ENCODE data around the gene PLEKHG5. TPM values are rescaled to one million over a fixed set of nuclear protein-coding genes. Genes with fewer than 3 reads are reported as not detected.
"Not testable (repeated sequence)": the region's sequence is repeated elsewhere in the genome, so short reads cannot be mapped to it uniquely, and the experiment has no call there.

The PLEKHG5 gene
- total RNA-seq, 2 donors from 2014 or later: 0.33 to 0.81 TPM

DNA sequence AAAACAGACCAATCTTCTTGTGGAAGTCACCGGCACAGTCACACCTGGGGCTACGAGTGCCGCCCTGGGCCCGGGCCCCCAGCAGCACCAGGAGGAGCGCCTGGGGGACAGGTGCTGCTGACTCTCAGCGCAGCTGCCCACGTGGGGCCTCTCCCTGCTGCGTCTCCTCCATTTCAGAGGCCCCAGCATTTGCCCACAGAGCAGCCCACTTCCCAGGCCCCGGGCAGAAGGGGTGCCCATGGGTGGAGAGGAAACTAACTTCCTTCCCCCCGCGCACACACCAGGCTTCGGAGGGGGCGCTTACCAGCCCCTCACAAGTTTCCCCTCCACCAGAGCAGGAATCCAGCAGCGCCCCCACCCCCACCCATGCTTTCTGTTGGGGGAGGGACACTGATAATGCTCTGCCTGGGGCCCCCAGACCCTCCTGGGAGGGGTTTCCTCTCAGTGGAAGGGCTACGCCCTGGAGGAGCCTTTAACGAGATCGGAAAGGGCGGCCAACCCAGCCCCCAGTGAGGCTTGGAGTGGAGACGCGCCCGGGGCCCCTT lies 25.9 kb downstream of the PLEKHG5 start:
- Mint-ChIP-seq H3K4me1 (ENCODE audit: low read depth in 2 of 2) (peaks cover 19 to 28% of the 10 kb centered on the region in 2 donors), H3K27ac (peak overlapping the region in 1 of 2 donors; percentile 88), H3K27me3 (peaks cover 0 to 6% of the 10 kb centered on the region in 2 donors), H3K4me3 (peak overlapping the region; percentile 88), H3K36me3 (peaks cover 5% of the 10 kb centered on the region), H3K9me3 (no peaks in the 10 kb centered on the region)
- ATAC-seq: no peak
- DNase-seq (ENCODE audit: low spot score): no peak

DNA sequence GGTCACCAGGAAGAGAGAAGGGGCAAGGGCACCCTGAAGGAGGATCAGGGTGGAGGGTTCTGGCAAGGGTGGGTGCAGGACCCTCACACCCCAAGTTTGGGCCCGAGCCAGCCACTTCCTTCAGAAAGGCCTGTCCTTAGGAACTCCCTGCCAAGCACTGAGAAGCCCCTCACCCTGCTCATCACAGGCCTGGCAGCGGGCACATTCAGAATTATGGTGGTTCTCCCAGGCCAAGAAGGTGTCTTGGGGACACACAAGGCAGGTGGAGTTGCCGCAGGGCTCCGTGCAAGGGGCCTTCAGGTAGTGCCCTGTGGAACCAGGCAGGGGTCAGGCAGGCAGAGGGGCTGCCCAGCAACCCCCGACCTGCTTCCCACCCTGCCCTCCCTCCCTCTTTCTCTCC lies 26.6 kb downstream of the PLEKHG5 start:
- Mint-ChIP-seq H3K4me1 (ENCODE audit: low read depth in 2 of 2) (peaks cover 23 to 32% of the 10 kb centered on the region in 2 donors), H3K27me3 (peaks cover 0 to 6% of the 10 kb centered on the region in 2 donors), H3K4me3 (peak overlapping the region; percentile 88), H3K9me3 (no peaks in the 10 kb centered on the region), H3K27ac (peak overlapping the region; percentile 70 to 88), H3K36me3 (peaks cover 5% of the 10 kb centered on the region)
- ATAC-seq: no peak
- no peak for DNase-seq (ENCODE audit: low spot score)

DNA sequence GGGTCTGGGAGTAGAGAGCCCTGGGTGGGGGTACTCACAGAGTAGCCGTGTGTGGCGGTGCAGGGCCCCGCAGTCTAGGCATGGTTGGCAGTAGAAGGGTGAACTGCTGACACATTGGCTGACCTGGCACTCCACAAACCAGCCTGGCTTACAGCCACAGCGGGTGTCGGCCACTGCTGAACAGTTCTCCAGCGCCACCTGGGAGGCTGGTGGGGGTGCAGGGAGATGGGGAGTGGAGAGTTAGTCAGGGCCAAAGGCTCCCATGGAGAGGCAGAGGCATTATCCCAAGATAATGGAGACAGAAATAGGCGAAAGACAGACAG lies 27.0 kb downstream of the PLEKHG5 start:
- no peaks in the 10 kb centered on the region for H3K9me3 Mint-ChIP-seq
- H3K27ac Mint-ChIP-seq: peak overlapping the region; percentile 70 to 88
- H3K27me3 Mint-ChIP-seq: peaks cover 0 to 6% of the 10 kb centered on the region in 2 donors
- ATAC-seq: no peak
- no peak for DNase-seq (ENCODE audit: low spot score)
- peak overlapping the region; percentile 88 for H3K4me3 Mint-ChIP-seq
- peaks cover 5% of the 10 kb centered on the region for H3K36me3 Mint-ChIP-seq
- peaks cover 26 to 35% of the 10 kb centered on the region in 2 donors for H3K4me1 Mint-ChIP-seq (ENCODE audit: low read depth in 2 of 2)

DNA sequence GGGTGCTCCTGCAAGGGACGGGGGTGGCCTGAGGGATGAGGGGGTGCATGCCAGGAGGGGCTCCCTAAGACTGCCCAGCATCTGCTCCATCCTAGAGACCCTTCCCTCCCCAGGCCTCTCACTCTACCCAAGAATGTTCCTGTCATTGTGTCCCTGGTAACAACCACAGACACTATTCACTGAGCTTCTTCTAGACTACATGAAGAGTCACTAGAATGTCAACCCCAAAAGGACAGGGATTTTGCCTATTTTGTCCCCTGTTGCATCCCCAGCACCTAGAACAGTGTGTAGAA lies 28.4 kb downstream of the PLEKHG5 start:
- ATAC-seq: no peak

DNA sequence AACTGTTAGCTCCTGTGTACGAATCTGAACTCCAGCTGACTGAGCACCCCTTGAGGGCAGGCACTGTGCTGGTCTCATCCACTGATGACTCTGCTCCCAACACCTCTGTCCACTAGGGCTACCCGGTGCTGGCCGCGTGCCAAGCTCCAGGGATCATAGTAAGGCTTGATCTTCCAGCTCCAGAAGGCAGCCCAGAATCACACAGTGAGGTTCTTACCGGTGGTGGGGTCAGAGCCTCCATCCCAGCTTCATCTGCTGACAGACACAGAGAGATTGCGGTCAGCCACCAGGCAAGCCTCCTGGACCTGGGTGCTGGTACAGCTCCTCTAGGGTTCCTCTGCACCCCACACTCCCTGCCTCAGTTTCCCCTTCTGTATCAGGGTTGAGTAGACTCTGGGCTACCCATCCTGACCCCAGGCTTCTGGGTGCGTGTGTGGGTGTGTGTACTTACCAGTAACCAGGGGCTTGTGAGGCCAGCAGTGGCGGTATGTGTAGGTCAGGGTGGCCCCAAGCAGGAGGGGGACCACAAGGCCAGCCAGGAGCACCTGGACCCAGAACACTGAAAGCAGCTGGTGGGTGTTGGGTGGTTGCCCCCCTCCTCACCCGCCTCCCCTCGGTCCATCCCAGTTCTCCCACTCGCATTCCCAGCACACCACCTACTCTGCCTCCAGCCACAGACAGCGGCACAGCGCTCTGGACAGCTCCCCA lies 28.9 kb downstream of the PLEKHG5 start:
- Mint-ChIP-seq H3K27ac (peak overlapping the region; percentile 94 to 98), H3K4me1 (ENCODE audit: low read depth in 2 of 2) (peaks cover 29 to 37% of the 10 kb centered on the region in 2 donors), H3K36me3 (peaks cover 5% of the 10 kb centered on the region), H3K9me3 (no peaks in the 10 kb centered on the region), H3K4me3 (peak overlapping the region; percentile 62), H3K27me3 (peaks cover 0 to 7% of the 10 kb centered on the region in 2 donors)
- ATAC-seq (no peak), DNase-seq (ENCODE audit: low spot score) (no peak)

More for the DNA sequence above, 28.4 kb downstream of the PLEKHG5 start:
- Mint-ChIP-seq H3K27me3 (peaks cover 0 to 6% of the 10 kb centered on the region in 2 donors), H3K4me1 (ENCODE audit: low read depth in 2 of 2) (peaks cover 29 to 38% of the 10 kb centered on the region in 2 donors), H3K36me3 (peaks cover 5% of the 10 kb centered on the region), H3K9me3 (no peaks in the 10 kb centered on the region), H3K27ac (peak overlapping the region; percentile 94 to 98), H3K4me3 (peak overlapping the region; percentile 62)
- no peak for DNase-seq (ENCODE audit: low spot score)

DNA sequence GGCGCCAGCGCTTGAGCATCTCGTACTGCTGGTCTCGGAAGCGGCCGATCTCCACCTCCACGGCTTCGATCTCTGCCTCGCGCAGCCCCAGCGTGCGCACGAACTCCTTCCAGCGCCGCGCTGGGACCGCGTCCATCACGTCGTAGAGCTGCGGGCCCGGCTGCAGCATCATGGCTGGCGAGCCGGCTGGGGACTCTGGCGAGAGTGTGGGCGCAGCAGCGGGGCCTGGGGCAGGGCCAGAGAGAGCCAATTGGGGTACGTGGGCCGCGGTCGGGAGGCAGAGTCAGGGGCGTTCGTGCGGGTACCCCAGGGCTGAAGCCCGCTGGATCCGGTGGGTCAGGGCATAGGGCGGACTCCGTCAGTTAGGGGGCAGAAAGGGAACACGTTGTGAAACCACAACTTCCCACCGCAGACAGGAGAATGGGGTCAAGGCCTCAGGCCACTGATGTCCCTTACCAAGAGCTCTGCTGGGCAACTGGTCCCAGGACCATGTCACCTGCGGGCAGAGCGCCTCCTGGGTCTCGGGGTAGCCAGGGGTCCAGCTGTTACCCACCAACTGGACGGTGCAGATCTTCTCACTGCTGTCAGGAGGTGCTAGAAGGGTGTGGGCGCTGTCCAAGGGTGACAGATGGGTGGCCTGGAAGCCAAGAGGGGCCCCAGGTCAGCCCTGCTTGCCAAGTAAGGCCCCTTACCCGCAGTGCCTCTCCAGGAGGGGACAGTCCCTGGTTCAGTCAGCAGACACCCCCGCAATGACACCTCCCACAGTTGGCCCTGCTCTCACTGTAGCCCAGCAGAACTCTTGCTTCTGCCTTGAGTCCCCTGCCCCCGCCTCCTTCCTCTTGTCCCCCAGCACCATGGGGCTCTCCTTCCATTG lies 29.7 kb downstream of the PLEKHG5 start:
- Mint-ChIP-seq H3K4me1 (ENCODE audit: low read depth in 2 of 2) (peaks cover 29 to 35% of the 10 kb centered on the region in 2 donors), H3K27me3 (peaks cover 0 to 11% of the 10 kb centered on the region in 2 donors), H3K9me3 (no peaks in the 10 kb centered on the region), H3K27ac (peak overlapping the region; percentile 94 to 98), H3K4me3 (peak overlapping the region; percentile 75), H3K36me3 (peaks cover 5% of the 10 kb centered on the region)
- ATAC-seq (peak; percentile 24 to 29), DNase-seq (ENCODE audit: low spot score) (no peak)

DNA sequence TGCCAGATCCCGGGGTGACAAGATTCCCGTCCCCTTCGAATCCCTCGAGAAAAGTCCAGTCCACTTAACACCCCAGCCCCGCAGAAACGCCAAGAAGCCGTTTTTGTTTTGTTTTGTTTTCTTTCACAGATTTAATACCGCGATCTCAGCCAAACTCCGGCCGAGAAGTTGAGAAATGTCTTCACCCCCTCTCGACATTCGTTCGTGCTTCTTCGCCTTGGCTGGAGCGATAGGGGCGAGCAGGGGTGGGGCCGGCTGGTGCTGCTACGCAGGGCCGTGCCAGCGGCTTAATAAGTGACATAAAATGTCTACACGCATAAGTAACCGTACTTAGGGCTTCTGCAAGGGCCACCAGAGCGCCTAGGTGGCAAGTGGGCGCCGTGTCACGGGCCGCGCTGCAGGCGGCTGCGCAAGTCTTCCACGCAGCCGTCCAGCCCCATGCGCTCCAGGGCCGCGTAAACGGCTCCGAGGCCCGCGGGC lies 30.4 kb downstream of the PLEKHG5 start:
- Mint-ChIP-seq H3K9me3 (no peaks in the 10 kb centered on the region), H3K36me3 (peaks cover 5% of the 10 kb centered on the region), H3K27me3 (peaks cover 3 to 11% of the 10 kb centered on the region in 2 donors), H3K4me3 (peak overlapping the region; percentile 75), H3K27ac (peak overlapping the region; percentile 94 to 98), H3K4me1 (ENCODE audit: low read depth in 2 of 2) (peaks cover 29 to 35% of the 10 kb centered on the region in 2 donors)
- DNase-seq (ENCODE audit: low spot score) (no peak), ATAC-seq (no peak)

DNA sequence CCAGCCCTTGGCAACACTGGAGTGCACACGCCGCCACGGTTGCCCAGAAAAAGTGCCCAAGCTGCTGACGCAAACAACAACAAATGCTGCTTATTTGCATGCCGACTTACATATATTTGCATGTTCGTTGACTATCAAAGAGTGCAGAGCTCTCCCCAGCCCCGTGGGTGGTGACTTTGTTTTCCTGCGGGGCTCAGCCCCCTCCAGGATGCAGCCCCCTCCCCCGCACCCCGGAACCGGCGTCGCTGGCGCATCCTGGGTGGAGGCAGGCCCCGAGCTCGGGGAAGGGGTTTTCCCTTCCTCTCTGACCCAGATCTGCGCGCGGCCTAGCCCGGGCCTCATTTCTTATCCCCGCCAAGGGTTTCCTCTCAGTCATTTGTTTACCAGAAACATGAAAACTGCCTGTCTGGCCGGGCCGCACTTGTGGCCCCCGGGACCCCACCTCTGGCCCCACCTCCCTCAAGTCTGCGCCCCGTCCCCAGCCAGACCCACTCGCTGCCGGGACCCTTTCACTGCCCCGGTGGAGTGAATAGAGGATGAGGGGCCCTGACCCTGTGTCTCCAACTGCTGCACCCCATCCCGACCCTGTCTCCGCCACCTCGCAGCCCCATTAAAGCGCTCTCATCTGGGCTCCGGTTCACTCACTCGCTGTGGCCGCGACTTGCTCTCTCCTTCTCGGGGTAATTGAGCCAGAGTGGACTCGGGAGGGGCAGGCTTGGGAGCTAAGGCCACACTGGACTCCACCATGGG lies 31.0 kb downstream of the PLEKHG5 start:
- peaks cover 29 to 37% of the 10 kb centered on the region in 2 donors for H3K4me1 Mint-ChIP-seq (ENCODE audit: low read depth in 2 of 2)
- H3K27me3 Mint-ChIP-seq: peaks cover 3 to 11% of the 10 kb centered on the region in 2 donors
- H3K36me3 Mint-ChIP-seq: peaks cover 5% of the 10 kb centered on the region
- H3K9me3 Mint-ChIP-seq: no peaks in the 10 kb centered on the region
- peak overlapping the region; percentile 94 to 98 for H3K27ac Mint-ChIP-seq
- H3K4me3 Mint-ChIP-seq: peak overlapping the region; percentile 75
- DNase-seq (ENCODE audit: low spot score) (peak; percentile 89), ATAC-seq (peak; percentile 92 to 93)

DNA sequence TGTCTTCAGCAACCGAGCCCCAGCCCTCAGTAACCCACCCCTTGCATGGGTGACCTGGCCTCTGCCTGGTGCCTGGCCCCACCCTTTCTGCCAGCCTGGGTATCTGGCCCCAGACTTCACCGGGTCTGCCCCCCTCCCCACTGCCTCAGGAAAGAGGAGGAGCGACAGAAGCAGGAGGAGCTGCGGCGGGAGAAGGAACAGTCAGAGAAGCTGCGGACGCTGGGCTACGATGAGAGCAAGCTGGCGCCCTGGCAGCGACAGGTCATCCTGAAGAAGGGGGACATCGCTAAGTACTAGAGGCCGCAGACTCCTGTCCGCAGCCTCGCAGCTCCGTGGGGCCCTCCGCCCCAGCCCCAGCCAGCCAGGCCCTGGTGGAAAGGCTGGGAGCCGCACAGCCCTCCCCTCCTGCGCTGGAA lies 31.6 kb downstream of the PLEKHG5 start:
- H3K4me1 Mint-ChIP-seq (ENCODE audit: low read depth in 2 of 2): peaks cover 29 to 37% of the 10 kb centered on the region in 2 donors
- peaks cover 3 to 11% of the 10 kb centered on the region in 2 donors for H3K27me3 Mint-ChIP-seq
- no peaks in the 10 kb centered on the region for H3K9me3 Mint-ChIP-seq
- peak overlapping the region; percentile 94 to 98 for H3K27ac Mint-ChIP-seq
- peak overlapping the region; percentile 75 for H3K4me3 Mint-ChIP-seq
- no peak for DNase-seq (ENCODE audit: low spot score)
- peak; percentile 48 to 58 for ATAC-seq
- peaks cover 5% of the 10 kb centered on the region for H3K36me3 Mint-ChIP-seq

DNA sequence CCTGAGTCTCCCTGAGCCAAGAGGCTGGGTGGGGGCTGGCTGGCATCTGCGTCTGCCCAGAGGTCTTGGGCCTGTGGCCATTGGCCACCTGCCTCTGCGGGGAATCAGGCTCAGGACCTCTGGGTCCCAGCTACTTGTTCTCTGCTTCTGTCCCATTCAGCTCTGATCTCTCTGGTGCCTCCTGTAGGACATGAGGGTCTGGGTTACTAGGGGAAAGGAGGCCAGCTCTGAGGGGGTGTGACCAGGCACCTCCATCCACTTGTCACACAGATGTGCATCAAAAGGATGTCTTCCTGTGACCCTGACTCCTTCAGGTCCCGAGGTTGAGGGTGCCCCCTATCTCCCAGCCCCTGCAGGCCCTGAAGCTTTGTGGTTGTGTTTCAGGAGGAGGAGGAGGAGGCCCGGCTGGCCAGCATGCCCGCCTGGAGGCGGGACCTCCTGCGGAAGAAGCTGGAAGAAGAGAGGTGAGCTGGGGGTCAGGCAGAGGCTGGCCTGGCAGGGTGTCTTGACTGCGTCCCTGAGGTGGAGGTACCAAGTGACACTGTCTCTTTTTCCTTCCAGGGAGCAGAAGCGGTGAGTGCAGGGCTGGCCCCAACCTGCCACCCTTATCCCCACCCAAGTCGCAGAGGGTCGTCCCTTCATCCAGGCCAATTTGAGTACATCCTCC lies 34.5 kb downstream of the PLEKHG5 start:
- peak overlapping the region in 1 of 2 donors; percentile 33 for H3K27ac Mint-ChIP-seq
- DNase-seq (ENCODE audit: low spot score): no peak
- no peak overlapping the region for H3K4me3 Mint-ChIP-seq
- H3K36me3 Mint-ChIP-seq: no peaks in the 10 kb centered on the region
- H3K9me3 Mint-ChIP-seq: no peaks in the 10 kb centered on the region
- H3K4me1 Mint-ChIP-seq (ENCODE audit: low read depth in 2 of 2): peaks cover 16 to 26% of the 10 kb centered on the region in 2 donors
- ATAC-seq: no peak
- peaks cover 12 to 16% of the 10 kb centered on the region in 2 donors for H3K27me3 Mint-ChIP-seq

DNA sequence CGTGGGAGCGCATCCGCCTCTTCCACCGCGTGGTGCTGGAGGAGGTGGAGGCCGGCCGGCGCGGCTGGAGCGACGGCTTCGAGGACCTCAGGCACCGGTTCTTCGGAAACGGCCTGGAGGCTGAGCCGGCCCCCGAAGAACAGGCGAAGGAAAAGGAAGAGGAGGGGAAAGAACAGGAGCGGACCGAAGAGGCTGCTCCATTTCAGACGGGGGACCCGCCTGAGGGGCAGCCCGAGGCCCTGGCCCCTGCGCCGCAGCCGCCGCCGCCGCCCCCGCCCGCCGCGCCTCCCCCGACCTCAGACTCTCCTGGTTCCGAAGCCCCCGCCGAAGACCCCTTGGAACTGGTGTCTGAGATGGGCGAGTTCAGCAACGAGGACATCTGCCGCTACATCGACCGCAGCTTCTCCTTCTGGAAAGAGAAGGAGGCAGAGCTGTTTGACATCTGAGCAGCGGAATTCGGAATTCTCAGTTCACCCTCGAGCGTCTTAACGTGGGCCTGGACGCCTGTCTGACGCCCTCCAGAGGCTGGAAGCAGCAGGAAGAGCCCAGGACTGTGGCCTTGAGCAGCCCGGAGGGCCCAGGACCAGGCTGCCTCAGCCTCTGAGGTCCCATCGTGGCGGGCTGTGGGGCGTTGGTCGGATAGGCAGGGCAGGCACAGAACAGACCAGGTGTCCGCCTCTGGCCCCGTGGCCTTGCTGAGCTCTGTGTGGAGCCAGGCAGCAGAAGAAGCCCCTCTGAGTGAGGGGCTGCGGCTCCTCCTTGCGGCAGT lies 35.5 kb downstream of the PLEKHG5 start:
- not testable (repeated sequence) for H3K9me3 Mint-ChIP-seq; H3K4me3 Mint-ChIP-seq; H3K36me3 Mint-ChIP-seq; DNase-seq (ENCODE audit: low spot score); ATAC-seq; H3K27ac Mint-ChIP-seq
- Mint-ChIP-seq H3K27me3 (peaks cover 12 to 17% of the 10 kb centered on the region in 2 donors), H3K4me1 (ENCODE audit: low read depth in 2 of 2) (peaks cover 14 to 24% of the 10 kb centered on the region in 2 donors)
